Measurements from ENCODE around the gene GUCA2B.

Gene GUCA2B

GRCh38 chr1:42168763-42169162 is 15.6 kb downstream of the GUCA2B start:
- no peaks in the 10 kb centered on the region for H3K36me3 ChIP-seq
- H3K9me3 ChIP-seq: no peaks in the 10 kb centered on the region
- no peaks in the 10 kb centered on the region for H3K27me3 ChIP-seq
- no peak overlapping the region for H3K27ac ChIP-seq
- no peaks in the 10 kb centered on the region for H3K4me1 ChIP-seq (ENCODE audit: control insufficient read depth in 1 of 2, insufficient read depth in 1 of 2, low read depth in 1 of 2, low read length in 1 of 2)
- H3K4me3 ChIP-seq (ENCODE audit: low read depth in 1 of 2, low read length in 1 of 2): no peak overlapping the region
- no peak for TF ChIP-seq CTCF (IDR thresholded peaks at IDR 0.05)

GRCh38 chr1:42170779-42171621 is 17.8 kb downstream of the GUCA2B start:
- Histone ChIP-seq H3K27me3 (no peaks in the 10 kb centered on the region), H3K27ac (no peak overlapping the region), H3K9me3 (no peaks in the 10 kb centered on the region), H3K4me3 (ENCODE audit: low read depth in 1 of 2, low read length in 1 of 2) (no peak overlapping the region), H3K36me3 (peaks cover 8% of the 10 kb centered on the region), H3K4me1 (ENCODE audit: control insufficient read depth in 1 of 2, insufficient read depth in 1 of 2, low read depth in 1 of 2, low read length in 1 of 2) (no peaks in the 10 kb centered on the region)
- TF ChIP-seq CTCF (IDR thresholded peaks at IDR 0.05): no peak

GRCh38 chr1:42171679-42172266 is 18.6 kb downstream of the GUCA2B start:
- no peak overlapping the region for H3K27ac ChIP-seq
- H3K4me3 ChIP-seq (ENCODE audit: low read depth in 1 of 2, low read length in 1 of 2): no peak overlapping the region
- no peak for TF ChIP-seq CTCF (IDR thresholded peaks at IDR 0.05)
- H3K4me1 ChIP-seq (ENCODE audit: control insufficient read depth in 1 of 2, insufficient read depth in 1 of 2, low read depth in 1 of 2, low read length in 1 of 2): no peaks in the 10 kb centered on the region
- peaks cover 8% of the 10 kb centered on the region for H3K36me3 ChIP-seq
- no peaks in the 10 kb centered on the region for H3K9me3 ChIP-seq
- no peaks in the 10 kb centered on the region for H3K27me3 ChIP-seq

GRCh38 chr1:42172381-42173133 is 19.3 kb downstream of the GUCA2B start:
- Histone ChIP-seq H3K36me3 (peaks cover 13% of the 10 kb centered on the region), H3K27ac (no peak overlapping the region), H3K4me3 (ENCODE audit: low read depth in 1 of 2, low read length in 1 of 2) (no peak overlapping the region), H3K4me1 (ENCODE audit: control insufficient read depth in 1 of 2, insufficient read depth in 1 of 2, low read depth in 1 of 2, low read length in 1 of 2) (no peaks in the 10 kb centered on the region), H3K9me3 (no peaks in the 10 kb centered on the region), H3K27me3 (no peaks in the 10 kb centered on the region)
- no peak for TF ChIP-seq CTCF (IDR thresholded peaks at IDR 0.05)

- Histone ChIP-seq H3K4me1 (ENCODE audit: control insufficient read depth in 1 of 2, insufficient read depth in 1 of 2, low read depth in 1 of 2, low read length in 1 of 2) (no peaks in the 10 kb centered on the region), H3K27me3 (no peaks in the 10 kb centered on the region), H3K27ac (no peak overlapping the region), H3K36me3 (peaks cover 16% of the 10 kb centered on the region), H3K4me3 (ENCODE audit: low read depth in 1 of 2, low read length in 1 of 2) (no peak overlapping the region), H3K9me3 (no peaks in the 10 kb centered on the region)
- peak; percentile 92 for TF ChIP-seq CTCF (IDR thresholded peaks at IDR 0.05)
These were observed 20.1 kb downstream of the GUCA2B start for GRCh38 chr1:42173155-42173933.
